ENCODE measurements around the gene PRKCSH. TPM values are rescaled to one million over a fixed set of nuclear protein-coding genes. Genes with fewer than 3 reads are reported as not detected.

PRKCSH gene
- total RNA-seq, 4 donors from 2014 or later: 161 to 239 (median 194) TPM

DNA sequence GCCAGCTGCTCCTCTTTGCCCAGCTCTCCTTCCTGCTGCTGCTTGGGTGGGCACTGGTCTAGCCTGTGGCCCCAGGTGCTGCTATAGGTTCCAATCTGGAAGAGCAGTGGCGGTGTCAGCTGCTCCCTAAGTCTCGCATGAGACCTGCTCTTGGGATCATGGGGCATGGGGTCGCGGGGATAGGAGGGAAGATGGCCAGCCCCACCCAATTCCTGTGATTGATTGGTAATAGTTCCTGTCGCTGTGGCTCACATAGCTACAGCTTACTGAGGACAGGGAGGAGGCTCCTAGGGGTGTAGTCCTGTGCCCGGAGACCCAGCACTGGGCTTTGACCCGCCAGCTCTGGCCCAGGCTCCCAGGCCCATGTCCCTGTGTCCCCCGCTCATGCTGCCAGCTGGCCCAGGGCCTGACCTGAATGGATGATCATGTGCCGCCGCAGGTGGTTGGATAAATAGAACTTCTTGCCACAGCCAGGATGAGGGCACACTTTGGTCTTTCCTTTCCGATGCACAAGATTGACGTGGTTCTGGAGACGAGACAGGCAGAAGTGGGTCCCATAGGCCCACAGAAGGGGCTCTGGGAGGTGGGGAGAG, 49.9 kb downstream of the PRKCSH start:
- peaks cover 0 to 23% of the 10 kb centered on the region in 2 donors for H3K27me3 ChIP-seq
- H3K4me3 ChIP-seq: no peak overlapping the region
- peaks cover 0 to 28% (median 16%) of the 10 kb centered on the region in 4 donors for H3K4me1 ChIP-seq
- DNase-seq: no peak
- H3K36me3 ChIP-seq: peaks cover 0 to 22% (median 0%) of the 10 kb centered on the region in 3 donors
- TF ChIP-seq, protein P1, sequence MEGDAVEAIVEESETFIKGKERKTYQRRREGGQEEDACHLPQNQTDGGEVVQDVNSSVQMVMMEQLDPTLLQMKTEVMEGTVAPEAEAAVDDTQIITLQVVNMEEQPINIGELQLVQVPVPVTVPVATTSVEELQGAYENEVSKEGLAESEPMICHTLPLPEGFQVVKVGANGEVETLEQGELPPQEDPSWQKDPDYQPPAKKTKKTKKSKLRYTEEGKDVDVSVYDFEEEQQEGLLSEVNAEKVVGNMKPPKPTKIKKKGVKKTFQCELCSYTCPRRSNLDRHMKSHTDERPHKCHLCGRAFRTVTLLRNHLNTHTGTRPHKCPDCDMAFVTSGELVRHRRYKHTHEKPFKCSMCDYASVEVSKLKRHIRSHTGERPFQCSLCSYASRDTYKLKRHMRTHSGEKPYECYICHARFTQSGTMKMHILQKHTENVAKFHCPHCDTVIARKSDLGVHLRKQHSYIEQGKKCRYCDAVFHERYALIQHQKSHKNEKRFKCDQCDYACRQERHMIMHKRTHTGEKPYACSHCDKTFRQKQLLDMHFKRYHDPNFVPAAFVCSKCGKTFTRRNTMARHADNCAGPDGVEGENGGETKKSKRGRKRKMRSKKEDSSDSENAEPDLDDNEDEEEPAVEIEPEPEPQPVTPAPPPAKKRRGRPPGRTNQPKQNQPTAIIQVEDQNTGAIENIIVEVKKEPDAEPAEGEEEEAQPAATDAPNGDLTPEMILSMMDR (IDR thresholded peaks at IDR 0.05): no peak
- TF ChIP-seq POLR2A (IDR thresholded peaks at IDR 0.05): no peak
- H3K27ac ChIP-seq: no peak overlapping the region
- no peaks in the 10 kb centered on the region for H3K9me3 ChIP-seq

DNA sequence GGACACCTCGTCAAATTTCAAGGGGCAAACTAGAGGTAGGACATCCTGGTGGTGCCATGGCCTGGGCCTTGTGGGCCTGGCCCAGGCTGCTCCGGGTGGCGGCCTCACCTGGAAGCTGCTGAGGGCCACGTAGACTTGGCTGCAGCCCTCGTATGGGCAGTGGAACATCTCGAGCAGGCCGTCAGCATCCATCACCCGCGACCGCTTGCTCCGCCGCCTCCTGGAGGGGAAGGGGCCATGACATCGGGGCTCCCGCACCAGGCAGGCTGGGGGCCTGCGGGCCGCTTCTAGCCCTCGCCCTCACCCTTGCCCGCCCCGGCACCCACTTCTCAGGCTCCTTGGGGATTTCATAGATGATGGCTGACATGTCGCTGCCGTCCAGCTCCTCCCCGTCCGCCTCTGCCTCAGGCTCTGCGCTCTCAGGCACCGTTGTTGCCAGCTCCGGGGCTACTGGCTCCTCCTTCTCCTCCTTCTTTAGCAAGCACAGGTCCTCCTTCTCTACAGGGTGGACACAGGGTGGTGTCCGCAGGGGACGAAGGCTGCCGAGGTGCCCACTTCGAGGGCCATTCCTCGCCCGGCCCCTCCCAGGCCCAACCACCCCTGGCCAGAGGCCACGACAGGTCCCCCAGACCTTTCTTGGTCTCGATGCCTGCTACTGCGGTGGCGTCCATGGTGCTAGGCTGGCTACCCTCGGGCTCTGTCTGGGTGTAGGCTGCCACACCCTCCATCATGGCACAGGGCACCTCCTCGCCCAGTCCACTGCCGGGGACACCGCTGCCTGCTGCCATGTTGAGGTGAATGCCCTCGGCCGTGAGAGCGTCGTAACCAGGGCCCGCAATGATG, 51.4 kb downstream of the PRKCSH start:
- Histone ChIP-seq H3K4me1 (peaks cover 0 to 15% (median 11%) of the 10 kb centered on the region in 4 donors), H3K27me3 (peaks cover 0 to 9% of the 10 kb centered on the region in 2 donors), H3K36me3 (peaks cover 0 to 22% (median 0%) of the 10 kb centered on the region in 3 donors), H3K27ac (no peak overlapping the region), H3K9me3 (no peaks in the 10 kb centered on the region), H3K4me3 (no peak overlapping the region)
- TF ChIP-seq, protein P1 (IDR thresholded peaks at IDR 0.05): no peak
- TF ChIP-seq POLR2A (IDR thresholded peaks at IDR 0.05): no peak
- DNase-seq: no peak

DNA sequence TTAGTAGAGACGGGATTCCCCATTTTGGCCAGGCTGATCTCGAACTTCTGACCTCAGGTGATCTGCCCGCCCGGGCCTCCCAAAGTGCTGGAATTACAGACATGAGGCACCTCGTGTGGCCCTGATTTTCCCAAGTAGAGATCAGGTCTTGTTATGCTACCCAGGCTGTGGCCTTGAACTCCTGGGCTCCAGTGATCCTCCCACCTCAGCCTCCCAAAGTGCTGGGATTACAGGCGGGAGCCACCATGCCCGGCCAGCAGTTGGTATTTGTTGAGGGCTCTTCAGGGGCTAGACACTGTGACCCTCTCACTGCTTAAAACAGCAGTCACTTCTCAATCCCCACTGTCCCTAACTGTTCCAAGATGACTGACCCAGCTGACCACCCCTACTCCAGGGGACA, 53.9 kb downstream of the PRKCSH start:
- TF ChIP-seq, protein P1 (IDR thresholded peaks at IDR 0.05): no peak
- no peak for TF ChIP-seq POLR2A (IDR thresholded peaks at IDR 0.05)
- H3K36me3 ChIP-seq: peaks cover 0 to 16% (median 0%) of the 10 kb centered on the region in 3 donors
- H3K4me3 ChIP-seq: no peak overlapping the region
- no peaks in the 10 kb centered on the region for H3K27me3 ChIP-seq
- no peak overlapping the region for H3K27ac ChIP-seq
- H3K9me3 ChIP-seq: no peaks in the 10 kb centered on the region
- H3K4me1 ChIP-seq: no peaks in the 10 kb centered on the region
- DNase-seq: no peak

DNA sequence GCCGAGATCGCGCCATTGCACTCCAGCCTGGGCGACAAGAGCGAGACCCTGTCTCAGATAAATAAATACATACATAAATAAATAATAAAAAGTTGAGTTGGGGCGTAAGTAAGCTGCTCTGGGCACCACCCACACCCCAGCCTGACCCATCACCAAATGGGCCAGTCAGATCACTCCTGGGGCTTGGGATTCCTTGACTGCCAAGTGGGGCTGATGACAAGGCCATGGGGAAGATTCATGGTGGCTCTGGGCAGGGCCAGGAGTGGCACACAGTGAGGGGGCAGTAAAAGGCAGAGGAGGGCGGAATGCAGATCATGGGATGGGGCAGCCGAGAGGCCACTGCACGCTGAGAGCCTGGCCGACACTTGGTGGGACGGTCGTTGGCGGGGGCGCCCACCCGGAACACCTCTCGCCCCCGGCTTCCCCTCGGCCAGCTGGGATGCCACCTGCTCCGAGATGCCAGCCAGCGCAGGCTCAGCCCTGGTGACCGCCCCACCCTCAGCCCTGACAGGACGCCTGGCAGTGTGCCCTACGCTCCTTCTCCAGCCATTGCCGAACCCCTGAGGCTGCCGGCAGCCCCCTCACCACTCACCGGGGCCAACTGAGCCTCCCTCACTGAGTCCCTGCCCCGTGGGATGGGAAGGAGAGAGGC, 59.3 kb downstream of the PRKCSH start:
- TF ChIP-seq, protein P1 (IDR thresholded peaks at IDR 0.05): no peak
- TF ChIP-seq POLR2A (IDR thresholded peaks at IDR 0.05): no peak
- peaks cover 0 to 33% (median 0%) of the 10 kb centered on the region in 3 donors for H3K36me3 ChIP-seq
- no peaks in the 10 kb centered on the region for H3K9me3 ChIP-seq
- H3K27ac ChIP-seq: no peak overlapping the region
- no peak overlapping the region for H3K4me3 ChIP-seq
- no peaks in the 10 kb centered on the region for H3K27me3 ChIP-seq
- no peaks in the 10 kb centered on the region for H3K4me1 ChIP-seq
- no peak for DNase-seq

DNA sequence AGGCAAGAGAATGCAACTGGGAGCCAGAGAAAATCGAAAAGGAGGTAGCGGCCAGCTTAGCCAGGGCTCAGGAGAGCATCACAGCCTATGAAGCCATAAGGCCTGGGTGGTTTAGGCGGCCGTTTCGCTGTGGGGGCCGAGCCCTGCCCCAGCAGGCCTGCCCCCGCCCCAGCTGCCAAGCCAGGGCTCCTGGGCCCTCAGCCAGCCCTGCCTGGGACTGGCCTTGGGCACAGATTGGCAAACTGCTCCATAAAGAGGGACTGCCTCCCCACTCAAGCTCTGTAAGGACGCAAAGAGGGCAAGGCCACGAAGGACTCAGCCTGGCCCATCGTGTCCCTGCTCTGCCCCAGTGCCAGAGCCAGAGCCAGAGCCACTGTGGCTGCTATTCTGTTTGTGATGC, 60.0 kb downstream of the PRKCSH start:
- Histone ChIP-seq H3K9me3 (no peaks in the 10 kb centered on the region), H3K4me1 (no peaks in the 10 kb centered on the region), H3K27ac (no peak overlapping the region), H3K27me3 (no peaks in the 10 kb centered on the region), H3K36me3 (peaks cover 0 to 33% (median 0%) of the 10 kb centered on the region in 3 donors), H3K4me3 (no peak overlapping the region)
- DNase-seq: no peak
- TF ChIP-seq, protein P1 (IDR thresholded peaks at IDR 0.05): no peak
- no peak for TF ChIP-seq POLR2A (IDR thresholded peaks at IDR 0.05)
